Stimulated activated CD8-positive, alpha-beta memory T cell treated with anti-CD3 and anti-CD28 coated beads, Interleukin-12 subunit alpha, Interleukin-12 subunit beta, amount 100 ng/mL, for 1 hour (primary cell): ENCODE measurements around the gene MOB4.
A peak's percentile ranks its signal among the peaks of the same experiment; 100 is the strongest.
"Not testable (repeated sequence)": the region's sequence is repeated elsewhere in the genome, so short reads cannot be mapped to it uniquely, and the experiment has no call there.

Source experiments
- DNase-seq: peaks from one replicate; pipeline ENCODE4 v3.0.0-alpha.2; 2020; ENCODE audit warnings: low read depth

MOB4 gene

GRCh38 chr2:197515739-197516392 lies at the start of gene MOB4:
Gene MOB4 (plus strand): TSS chr2:197516066. CDS start chr2:197516087, 21 bp downstream.
- DNase-seq: peak; percentile 86

DNA sequence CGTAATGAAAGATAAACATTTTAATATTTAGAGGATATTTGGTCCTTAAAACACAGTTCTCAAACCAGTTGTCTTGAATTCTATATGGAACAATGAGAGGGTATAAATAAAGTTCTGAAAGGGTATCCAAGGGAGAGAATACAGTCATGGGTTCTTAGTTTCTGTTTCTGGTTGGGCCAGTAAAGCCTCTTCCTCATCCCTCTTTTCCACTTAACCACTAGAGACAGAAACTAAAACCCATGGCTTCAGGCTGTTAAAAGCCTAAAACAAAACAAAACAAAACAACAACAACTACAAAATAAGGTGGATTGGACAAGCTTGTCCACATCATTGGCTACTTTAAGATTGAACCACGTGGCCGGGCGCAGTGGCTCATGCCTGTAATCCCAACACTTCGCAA lies 43.7 kb upstream of the MOB4 start:
- DNase-seq: no peak

DNA sequence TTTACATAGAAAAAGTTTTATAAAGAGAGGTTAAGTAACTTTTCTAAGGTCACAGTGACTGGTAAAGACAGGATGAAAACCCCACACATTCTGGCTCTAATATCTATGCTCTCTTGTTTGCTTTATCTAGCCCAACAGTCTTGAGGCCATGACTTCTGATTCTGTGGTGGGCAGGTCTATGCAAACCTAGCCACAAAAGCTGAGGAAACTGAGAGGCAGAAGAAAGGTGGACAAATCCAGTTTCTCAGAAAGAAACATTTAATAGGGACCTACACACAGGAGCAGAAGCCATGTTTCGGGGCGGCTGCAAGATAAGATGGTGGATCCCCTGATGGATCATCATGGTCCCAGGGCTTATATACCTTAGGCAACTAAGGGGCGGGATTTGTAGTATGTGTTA lies 38.1 kb upstream of the MOB4 start:
- DNase-seq: no peak

DNA sequence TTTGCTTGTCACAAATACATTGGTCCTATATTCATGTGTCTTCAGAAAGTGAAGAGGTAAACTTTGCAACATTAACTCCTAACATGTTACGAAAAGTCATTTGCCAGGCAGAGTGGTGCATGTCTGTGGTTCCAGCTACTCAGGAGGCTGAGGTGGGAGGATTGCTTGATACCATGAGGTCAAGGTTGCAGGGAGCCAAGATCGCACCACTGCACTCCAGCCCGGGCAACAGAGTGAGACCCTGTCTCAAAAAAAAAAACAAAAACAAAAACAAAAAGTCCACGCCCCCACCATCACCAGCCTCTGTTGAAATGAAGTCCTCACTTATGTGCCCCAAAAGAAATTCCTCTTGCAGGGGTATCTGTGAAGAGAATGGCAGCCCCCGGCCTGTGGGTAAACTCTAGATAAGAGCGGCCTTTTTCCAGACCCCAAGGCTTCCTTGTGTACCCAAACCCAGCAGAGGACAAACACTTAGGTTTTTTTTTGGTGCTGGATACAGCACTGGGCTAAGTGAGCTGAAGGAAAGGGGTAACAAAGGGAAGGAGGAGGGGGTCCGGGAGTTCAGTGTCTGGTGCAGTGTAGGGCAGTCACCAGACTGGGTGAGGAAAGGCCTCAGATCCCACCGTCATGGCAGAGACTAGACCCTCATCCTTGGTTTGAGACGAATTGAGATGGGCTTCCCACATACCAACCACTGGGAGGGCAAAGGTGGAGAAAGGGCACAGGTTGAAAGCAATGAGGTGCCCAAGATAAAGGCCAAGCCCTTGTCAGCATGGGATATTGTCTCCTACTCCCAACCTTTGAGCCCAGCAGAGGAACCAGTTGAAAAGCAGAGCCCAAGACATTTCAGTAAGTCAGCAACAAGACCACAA lies 35.5 kb upstream of the MOB4 start:
- DNase-seq: no peak

DNA sequence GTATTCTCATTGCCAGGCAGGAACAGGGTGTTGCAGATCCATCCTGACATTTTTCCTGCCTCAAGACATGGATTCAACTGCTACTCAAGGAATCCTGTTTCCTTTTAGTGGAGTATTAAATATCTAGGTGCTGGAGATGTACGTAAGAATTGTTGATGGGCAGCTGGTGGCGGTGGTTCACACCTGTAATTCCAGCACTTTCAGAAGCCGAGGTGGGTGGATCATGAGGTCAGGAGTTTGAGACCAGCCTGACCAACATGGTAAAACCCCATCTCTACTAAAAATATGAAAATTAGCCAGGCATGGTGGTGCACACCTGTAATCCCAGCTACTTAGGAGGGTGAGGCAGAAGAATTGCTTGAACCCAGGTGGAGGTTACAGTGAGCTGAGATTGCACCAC lies 31.6 kb upstream of the MOB4 start:
- DNase-seq: not testable (repeated sequence)

- no peak for DNase-seq
These were observed 29.7 kb upstream of the MOB4 start for GRCh38 chr2:197486175-197486574.

GRCh38 chr2:197487385-197487784 lies 28.5 kb upstream of the MOB4 start:
- no peak for DNase-seq

DNA sequence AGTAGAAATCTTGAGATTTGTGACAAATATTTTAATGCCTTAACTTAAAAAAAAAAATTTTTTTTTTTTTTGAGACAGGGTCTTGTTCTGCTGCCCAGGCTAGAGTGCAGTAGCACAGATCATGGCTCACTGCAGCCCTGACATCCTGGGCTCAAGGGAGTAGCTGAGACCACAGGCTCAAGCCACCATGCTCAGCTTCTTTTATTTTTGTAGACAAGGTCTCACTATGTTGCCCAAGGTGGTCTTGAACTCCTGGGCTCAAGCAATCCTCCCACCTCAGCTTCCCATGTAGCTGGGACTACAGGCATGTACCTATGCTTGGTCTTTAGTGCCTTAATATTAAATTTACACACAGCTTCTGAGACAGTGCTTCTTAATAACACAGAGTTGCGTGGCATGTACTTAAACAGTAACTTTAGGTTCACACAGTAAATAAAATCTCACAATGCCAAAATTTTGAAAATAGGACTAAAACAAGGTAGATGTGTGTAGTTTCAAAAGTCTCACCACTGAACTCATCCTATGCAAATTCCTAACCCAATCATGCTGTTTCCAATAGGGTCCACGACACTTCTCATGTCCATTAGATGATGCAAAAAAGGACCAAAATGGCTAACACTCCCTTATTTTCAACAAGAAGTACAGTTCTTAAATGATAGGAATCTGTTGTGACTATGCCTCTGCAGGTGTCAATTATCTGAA lies 20.3 kb upstream of the MOB4 start:
- DNase-seq: no peak

DNA sequence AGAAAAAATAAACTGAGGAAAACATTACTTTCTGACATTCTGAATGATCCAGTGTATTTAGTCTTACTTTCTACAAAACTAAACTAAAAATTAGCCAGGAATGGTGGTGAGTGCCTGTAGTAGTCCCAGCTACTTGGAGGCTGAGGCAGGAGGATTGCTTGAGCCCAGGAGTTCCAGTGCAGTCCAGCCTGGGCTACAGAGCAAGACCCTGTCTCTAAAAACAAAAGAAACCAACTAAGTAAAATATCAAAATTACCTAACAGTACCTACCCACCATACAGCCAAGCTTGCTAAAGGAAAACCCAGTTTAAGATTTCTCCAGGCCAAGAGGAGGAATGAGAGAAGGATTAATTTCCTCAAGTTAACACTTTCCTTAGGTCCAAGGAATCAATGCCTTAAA lies 19.2 kb upstream of the MOB4 start:
- no peak for DNase-seq

- no peak for DNase-seq
These were observed 18.5 kb upstream of the MOB4 start for GRCh38 chr2:197497326-197497725.

DNA sequence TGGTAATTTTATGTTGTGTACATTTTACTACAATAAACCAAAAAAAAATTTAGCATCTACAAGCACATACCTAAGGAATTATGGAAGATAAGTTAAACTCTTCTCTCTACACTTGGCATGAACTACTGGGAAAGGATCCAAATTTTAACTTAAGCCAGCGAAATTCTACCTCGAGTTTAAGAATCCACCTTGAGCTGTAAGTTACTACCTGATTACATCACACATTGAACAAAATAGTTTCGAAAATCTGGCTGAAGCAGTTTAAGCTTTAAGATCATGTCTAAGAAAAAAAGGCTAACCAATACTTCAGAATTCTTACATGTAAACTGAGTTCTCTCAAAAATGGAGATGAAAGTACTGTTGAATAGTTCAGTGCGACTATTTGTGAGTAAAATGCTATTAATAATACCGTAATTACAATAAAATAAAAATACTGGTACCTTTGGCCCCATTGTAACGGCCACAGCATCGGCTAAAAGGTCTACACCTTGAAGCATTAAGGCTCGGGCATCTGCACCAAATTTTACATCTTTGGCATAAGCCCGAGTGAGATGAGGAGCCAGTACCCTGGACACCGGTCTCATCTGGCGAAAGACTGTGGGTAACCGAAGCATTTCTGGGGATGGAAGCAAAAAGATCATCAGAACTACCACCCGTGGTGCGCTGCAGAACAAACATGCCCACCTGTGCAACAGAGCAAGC lies 17.5 kb upstream of the MOB4 start:
- no peak for DNase-seq

GRCh38 chr2:197498937-197499593 lies 16.8 kb upstream of the MOB4 start:
- peak; percentile 19 for DNase-seq

DNA sequence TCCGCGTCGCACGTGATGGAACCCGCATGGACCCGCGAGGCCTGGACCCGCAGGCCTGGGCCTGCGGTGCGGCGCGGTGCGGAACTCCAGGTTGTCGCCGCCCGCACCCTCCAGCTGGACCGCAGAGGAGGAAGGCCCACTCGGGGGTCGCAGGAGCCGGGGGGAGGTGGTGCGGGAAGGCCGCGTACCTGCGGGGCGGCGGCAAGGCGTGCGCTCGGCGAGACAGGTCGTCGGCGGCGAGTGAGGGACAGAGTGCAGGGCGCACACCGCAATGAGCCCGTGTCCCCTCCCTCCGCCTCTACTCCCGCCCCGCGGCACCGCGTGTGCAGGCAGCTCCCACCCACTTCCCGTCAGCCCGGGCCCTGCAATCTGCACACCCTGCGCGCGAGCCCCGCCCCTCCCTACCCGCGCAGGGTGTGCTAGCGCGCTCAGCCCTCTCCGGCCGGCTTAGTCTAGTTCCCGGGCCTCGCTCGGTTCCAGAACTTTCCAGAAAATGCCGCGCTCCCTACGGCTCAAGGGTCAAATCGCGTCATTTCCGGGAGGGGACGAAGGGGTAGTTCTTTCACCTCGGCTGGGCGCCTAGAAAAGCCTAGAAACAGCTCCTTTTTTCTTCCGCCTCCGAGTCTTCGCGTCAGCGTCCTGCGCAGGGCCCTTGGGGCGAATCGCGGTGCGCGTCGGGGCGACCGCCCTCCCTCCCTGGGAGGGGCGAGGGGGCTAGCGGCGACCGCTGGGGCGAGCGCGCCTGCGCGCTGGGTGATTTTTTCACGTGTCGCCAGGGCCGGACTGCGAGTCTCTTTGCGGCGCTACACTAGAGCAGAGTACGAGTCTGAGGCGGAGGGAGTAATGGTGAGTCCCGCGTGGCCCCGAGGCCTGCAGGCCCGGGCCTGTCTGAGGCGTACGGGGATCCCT lies 16.0 kb upstream of the MOB4 start, which contains the start of the genes HSPD1 and HSPE1:
TSS of gene HSPD1 (minus strand) at position 247 of the 909 bp plus-strand sequence. CDS start 992 bp downstream, outside the sequence.
TSS of gene HSPE1 (plus strand) at position 786 of the 909 bp plus-strand sequence. CDS start at position 844, 58 bp downstream.
- DNase-seq: peak; percentile 95

- no peak for DNase-seq
These were observed 15.2 kb upstream of the MOB4 start for GRCh38 chr2:197500503-197501131.

DNA sequence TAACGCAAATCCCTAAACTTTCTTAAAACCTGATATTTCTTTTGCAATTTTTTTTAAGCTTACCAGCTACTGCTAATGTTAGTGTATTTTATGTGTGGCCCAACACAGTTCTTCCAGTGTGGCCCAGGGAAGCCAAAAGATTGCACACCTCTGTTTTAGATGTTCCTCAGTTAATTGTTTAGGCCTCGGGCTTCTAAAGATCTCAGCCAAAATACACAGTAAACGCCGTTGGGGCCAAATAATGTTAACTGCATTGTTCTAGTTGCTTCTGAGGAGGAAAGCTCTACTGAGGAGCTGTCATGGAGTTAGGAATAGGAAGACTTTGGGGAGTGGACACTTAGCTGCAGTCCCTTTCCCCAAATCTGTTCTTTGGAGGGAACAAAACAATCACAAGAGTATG lies 13.7 kb upstream of the MOB4 start:
- DNase-seq: no peak

DNA sequence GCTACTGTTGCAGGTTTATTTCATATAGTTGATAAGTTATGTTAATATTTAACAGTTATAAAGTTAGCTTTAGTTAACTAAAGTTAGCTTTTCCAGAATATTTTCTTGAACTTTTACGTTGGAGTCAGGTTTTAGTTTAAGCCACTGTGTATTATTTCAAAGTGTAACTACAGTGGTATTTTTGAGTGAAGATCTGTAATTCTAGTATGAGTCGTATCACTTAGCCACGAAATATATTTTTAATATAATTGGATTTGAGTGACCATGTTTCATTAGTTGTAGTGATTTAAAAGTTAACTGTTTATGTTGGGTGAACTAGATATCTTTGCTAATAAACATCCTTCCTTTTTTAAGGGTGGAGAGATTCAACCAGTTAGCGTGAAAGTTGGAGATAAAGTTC lies 13.2 kb upstream of the MOB4 start:
- DNase-seq: no peak

- DNase-seq: no peak
These were observed 11.9 kb upstream of the MOB4 start for GRCh38 chr2:197504000-197504399.

DNA sequence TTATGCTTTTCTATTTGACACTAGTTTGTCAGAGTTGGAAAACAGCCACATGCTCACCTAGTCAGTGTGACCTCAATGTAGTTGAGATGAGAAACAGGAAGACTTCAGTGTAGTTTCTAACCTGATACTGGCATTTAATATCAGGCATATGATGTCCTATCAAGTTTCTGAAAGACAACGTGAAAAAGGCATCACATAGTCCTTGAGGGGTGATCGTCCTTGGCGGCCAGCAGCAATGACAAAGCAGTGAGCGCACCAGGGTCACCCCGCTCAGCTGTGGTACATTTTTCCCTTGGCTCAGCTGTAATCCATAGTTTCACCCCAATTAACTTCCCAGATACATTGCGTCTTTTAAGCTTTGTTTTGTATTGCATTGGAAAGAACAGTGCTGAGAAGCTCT lies 11.4 kb upstream of the MOB4 start:
- no peak for DNase-seq

GRCh38 chr2:197506658-197507057 lies 9.2 kb upstream of the MOB4 start:
- no peak for DNase-seq

DNA sequence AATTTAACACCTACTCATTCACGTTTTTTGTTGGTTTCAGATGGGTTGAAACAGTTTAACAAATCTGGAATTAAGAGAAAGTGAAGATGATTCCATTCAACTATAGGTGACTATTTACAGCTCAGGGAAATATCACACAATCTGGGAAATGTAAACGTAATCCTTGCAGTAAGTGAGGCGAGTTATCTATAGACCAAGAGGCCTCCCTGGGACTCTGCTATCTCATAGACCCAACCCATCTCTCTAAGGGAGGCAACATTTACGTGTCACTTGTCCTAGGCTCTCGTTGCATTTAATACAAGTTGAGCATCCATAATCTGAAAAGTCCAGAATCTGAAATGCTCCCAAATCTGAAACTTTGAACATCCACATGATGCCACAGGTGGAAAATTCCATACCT lies 2.0 kb upstream of the MOB4 start:
- no peak for DNase-seq
